ENCODE measurements around the gene LRRFIP2.
"Not testable (repeated sequence)": the region's sequence is repeated elsewhere in the genome, so short reads cannot be mapped to it uniquely, and the experiment has no call there.

Gene LRRFIP2

DNA sequence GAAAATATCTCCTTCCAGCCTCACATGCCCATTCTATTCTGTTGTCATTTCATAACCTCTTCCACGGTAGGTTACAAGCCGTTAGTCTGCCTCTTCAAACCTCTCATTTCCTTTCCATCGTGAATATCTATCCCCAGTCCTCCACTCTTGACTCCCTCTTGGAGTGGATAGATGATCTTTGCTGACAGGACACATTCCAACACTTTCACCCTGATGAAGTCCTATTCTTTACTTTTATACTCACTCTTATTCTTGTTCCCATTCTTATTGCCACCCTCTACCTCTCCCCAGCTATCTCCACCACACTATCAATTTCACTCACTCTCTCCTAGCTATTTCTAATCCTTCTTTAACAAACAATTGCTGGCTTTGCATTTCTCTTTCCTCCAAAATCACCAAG, 34.2 kb upstream of the LRRFIP2 start:
- H3K4me1 ChIP-seq (ENCODE audit: control insufficient read depth, insufficient read depth, low read length); H3K9ac ChIP-seq (ENCODE audit: low read length); H3K9me3 ChIP-seq (ENCODE audit: control insufficient read depth, low read length); H3K4me3 ChIP-seq (ENCODE audit: low read length); H3K36me3 ChIP-seq (ENCODE audit: control insufficient read depth, insufficient read depth, low read length); H3K27me3 ChIP-seq (ENCODE audit: control insufficient read depth, insufficient read depth, low read length): not testable (repeated sequence)

DNA sequence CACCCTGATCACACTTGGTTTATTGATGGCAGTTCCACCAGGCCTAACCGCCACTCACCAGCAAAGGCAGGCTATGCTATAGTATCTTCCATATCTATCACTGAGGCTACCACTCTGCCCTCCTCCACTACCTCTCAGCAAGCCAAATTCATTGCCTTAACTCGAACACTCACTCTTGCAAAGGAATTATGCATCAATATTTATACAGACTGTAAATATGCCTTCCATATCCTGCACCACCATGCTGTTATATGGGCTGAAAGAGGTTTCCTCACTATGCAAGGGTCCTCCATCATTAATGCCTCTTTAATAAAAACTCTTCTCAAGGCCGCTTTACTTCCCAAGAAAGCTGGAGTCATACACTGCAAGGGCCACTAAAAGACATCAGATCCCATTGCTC, 33.6 kb upstream of the LRRFIP2 start:
- not testable (repeated sequence) for H3K4me1 ChIP-seq (ENCODE audit: control insufficient read depth, insufficient read depth, low read length); H3K36me3 ChIP-seq (ENCODE audit: control insufficient read depth, insufficient read depth, low read length); H3K9ac ChIP-seq (ENCODE audit: low read length)

DNA sequence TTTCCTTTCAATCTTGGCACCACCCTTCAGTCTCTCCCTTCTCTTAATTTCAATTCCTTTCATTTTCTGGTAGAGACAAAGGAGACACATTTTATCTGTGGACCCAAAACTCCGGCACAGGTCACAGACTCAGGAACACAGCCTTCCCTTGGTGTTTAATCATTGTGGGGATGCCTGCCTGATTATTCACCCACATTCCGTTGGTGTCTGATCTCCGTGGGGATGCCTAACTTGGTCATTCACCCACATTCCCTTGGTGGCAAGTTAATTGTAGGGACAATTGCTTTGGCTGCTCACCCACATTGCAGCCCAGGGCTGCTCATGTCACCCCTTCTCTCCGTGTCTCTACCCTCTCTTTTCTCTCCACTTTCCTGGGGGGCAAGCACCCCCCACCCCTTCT, 31.7 kb upstream of the LRRFIP2 start:
- H3K4me3 ChIP-seq (ENCODE audit: low read length); H3K9me3 ChIP-seq (ENCODE audit: control insufficient read depth, low read length); H3K27me3 ChIP-seq (ENCODE audit: control insufficient read depth, insufficient read depth, low read length); H3K4me1 ChIP-seq (ENCODE audit: control insufficient read depth, insufficient read depth, low read length); H3K9ac ChIP-seq (ENCODE audit: low read length); H3K36me3 ChIP-seq (ENCODE audit: control insufficient read depth, insufficient read depth, low read length): not testable (repeated sequence)

More for the DNA sequence above, 33.6 kb upstream of the LRRFIP2 start:
- H3K4me3 ChIP-seq (ENCODE audit: low read length); H3K27me3 ChIP-seq (ENCODE audit: control insufficient read depth, insufficient read depth, low read length); H3K9me3 ChIP-seq (ENCODE audit: control insufficient read depth, low read length): not testable (repeated sequence)

DNA sequence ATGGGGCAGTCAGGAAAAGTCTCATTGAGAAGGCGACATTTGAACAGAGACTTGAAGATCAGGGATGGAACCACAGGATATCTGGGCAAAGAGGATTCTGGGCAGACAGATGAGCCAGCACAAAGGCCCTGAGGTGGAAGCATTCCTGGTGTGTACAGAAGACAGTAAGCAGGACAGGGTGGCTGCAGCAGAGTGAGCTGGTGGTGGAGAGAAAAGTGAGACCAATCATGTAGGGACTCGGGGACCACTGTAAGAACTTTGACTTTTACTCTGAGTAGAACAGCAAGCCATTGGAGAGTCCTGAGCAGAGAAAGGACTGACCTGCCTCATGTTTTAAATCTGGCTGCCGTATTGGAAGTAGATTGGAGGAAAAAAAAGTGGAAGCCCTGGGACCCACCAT, 29.9 kb upstream of the LRRFIP2 start:
- no peaks in the 10 kb centered on the region for H3K9me3 ChIP-seq (ENCODE audit: control insufficient read depth, low read length)
- no peaks in the 10 kb centered on the region for H3K27me3 ChIP-seq (ENCODE audit: control insufficient read depth, insufficient read depth, low read length)
- H3K9ac ChIP-seq (ENCODE audit: low read length), result no peak overlapping the region
- H3K4me1 ChIP-seq (ENCODE audit: control insufficient read depth, insufficient read depth, low read length), result no peaks in the 10 kb centered on the region
- H3K36me3 ChIP-seq (ENCODE audit: control insufficient read depth, insufficient read depth, low read length), result no peaks in the 10 kb centered on the region
- H3K4me3 ChIP-seq (ENCODE audit: low read length), result no peak overlapping the region

DNA sequence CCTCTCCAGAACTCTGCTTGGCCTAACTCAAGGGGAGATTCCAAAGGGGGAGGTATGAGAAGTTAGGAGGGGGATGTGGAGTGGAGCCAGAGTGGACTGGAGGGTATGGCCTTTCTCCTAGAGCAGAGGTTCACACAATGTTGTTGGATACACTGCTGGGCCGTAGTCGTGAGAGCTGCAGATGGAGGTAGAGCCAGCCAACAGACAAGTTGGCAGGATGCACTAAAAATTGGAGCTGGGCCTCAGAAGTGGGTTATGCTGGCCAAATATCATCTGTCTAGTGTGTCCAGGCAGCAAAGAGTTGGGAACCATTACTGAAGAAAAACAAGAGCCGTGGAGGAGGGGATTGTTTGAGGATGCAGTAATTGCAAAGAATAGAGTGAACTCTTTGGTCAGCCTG, 27.7 kb upstream of the LRRFIP2 start:
- Histone ChIP-seq H3K4me1 (ENCODE audit: control insufficient read depth, insufficient read depth, low read length) (no peaks in the 10 kb centered on the region), H3K9ac (ENCODE audit: low read length) (no peak overlapping the region), H3K36me3 (ENCODE audit: control insufficient read depth, insufficient read depth, low read length) (no peaks in the 10 kb centered on the region), H3K9me3 (ENCODE audit: control insufficient read depth, low read length) (no peaks in the 10 kb centered on the region), H3K27me3 (ENCODE audit: control insufficient read depth, insufficient read depth, low read length) (no peaks in the 10 kb centered on the region), H3K4me3 (ENCODE audit: low read length) (no peak overlapping the region)

DNA sequence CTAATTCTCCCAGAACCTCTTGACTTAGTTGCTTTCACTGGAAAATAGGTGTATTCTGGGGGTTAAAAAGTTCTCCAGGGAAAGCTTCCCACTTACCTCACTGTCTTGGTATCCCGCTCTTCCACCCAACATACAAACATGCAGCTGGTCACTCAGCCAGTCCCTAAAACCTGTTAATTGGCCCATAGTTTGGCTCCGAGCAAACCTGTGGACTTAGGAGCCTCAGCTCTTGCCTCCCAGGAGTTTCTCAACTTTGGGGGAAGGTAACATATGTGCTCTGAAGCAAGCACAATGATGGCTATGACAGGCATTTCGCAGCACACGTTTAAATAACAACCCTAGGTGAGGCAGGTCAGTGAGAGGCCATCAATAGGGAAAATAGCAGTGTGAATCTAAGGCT, 25.8 kb upstream of the LRRFIP2 start:
- H3K27me3 ChIP-seq (ENCODE audit: control insufficient read depth, insufficient read depth, low read length), result no peaks in the 10 kb centered on the region
- no peak overlapping the region for H3K9ac ChIP-seq (ENCODE audit: low read length)
- H3K9me3 ChIP-seq (ENCODE audit: control insufficient read depth, low read length), result no peaks in the 10 kb centered on the region
- H3K4me1 ChIP-seq (ENCODE audit: control insufficient read depth, insufficient read depth, low read length), result no peaks in the 10 kb centered on the region
- no peaks in the 10 kb centered on the region for H3K36me3 ChIP-seq (ENCODE audit: control insufficient read depth, insufficient read depth, low read length)
- H3K4me3 ChIP-seq (ENCODE audit: low read length), result no peak overlapping the region

DNA sequence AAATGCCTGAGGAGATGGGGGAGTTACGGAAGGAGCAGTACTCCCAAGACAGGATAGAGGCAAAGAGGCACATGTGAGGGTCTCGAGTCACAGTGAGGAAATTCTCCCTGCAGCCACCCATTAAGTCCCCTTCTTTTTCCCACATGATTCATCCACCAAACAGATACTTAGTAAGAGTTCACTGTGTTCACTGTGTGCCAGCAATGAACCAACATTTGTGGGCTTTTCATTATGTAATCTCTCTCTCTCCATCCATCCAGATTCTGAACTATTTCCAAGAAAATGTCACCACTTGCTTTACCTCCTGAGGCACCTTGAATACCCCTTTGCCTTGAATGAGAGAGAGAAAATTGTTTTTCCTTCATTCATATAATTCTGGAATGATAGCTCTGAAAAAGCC, 24.6 kb upstream of the LRRFIP2 start:
- no peaks in the 10 kb centered on the region for H3K4me1 ChIP-seq (ENCODE audit: control insufficient read depth, insufficient read depth, low read length)
- H3K4me3 ChIP-seq (ENCODE audit: low read length), result no peak overlapping the region
- no peaks in the 10 kb centered on the region for H3K27me3 ChIP-seq (ENCODE audit: control insufficient read depth, insufficient read depth, low read length)
- no peak overlapping the region for H3K9ac ChIP-seq (ENCODE audit: low read length)
- H3K9me3 ChIP-seq (ENCODE audit: control insufficient read depth, low read length), result no peaks in the 10 kb centered on the region
- H3K36me3 ChIP-seq (ENCODE audit: control insufficient read depth, insufficient read depth, low read length), result no peaks in the 10 kb centered on the region

DNA sequence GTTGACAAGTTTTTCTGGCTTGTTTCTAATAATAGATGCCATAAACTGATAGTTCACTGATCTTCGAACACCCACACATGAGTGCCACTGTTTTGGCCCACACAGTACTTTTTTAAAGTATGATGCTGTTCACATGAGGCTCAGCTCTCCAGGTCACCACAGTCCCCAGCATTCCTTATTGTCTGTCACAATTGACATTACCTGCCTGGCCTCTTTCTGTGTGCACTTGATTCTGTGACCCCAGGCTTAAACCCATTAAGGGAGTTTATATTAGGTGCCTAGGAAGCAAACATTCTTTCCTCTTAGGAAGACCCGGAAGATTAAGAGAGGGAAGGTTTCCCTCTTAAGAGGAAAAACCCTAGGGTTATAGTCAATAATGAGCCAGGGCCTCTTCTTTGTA, 24.2 kb upstream of the LRRFIP2 start:
- Histone ChIP-seq H3K4me1 (ENCODE audit: control insufficient read depth, insufficient read depth, low read length) (no peaks in the 10 kb centered on the region), H3K4me3 (ENCODE audit: low read length) (no peak overlapping the region), H3K9ac (ENCODE audit: low read length) (no peak overlapping the region), H3K36me3 (ENCODE audit: control insufficient read depth, insufficient read depth, low read length) (no peaks in the 10 kb centered on the region), H3K27me3 (ENCODE audit: control insufficient read depth, insufficient read depth, low read length) (no peaks in the 10 kb centered on the region), H3K9me3 (ENCODE audit: control insufficient read depth, low read length) (no peaks in the 10 kb centered on the region)

DNA sequence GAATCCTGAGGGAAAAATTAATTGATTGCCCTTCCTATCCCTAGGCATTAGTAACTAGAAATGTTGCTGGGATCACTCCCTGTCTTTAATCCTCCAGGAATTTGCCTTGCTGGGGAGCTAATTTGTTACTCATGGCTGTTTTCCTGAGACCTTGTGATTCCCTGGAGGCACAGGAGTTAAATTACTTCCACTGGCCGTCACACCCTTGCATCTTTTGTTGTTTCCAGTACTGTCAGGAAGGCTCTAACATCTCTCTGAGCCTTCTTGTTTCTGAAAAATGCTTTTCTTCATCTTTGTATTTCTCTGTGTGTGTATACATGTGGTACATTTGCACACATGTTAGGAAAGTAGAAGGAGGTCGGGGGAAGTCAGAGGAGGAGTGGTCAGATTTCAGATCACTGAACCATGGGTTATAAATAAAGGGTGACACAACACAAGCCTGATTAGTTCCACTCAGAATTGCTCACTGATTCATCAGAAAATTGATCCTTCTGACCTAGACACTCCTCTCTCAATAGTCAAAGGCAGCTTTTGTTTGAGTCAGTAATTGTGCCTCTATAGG, 23.5 kb upstream of the LRRFIP2 start:
- no peak overlapping the region for H3K4me3 ChIP-seq (ENCODE audit: low read length)
- H3K9ac ChIP-seq (ENCODE audit: low read length), result no peak overlapping the region
- no peaks in the 10 kb centered on the region for H3K36me3 ChIP-seq (ENCODE audit: control insufficient read depth, insufficient read depth, low read length)
- H3K4me1 ChIP-seq (ENCODE audit: control insufficient read depth, insufficient read depth, low read length), result no peaks in the 10 kb centered on the region
- no peaks in the 10 kb centered on the region for H3K9me3 ChIP-seq (ENCODE audit: control insufficient read depth, low read length)
- no peaks in the 10 kb centered on the region for H3K27me3 ChIP-seq (ENCODE audit: control insufficient read depth, insufficient read depth, low read length)

DNA sequence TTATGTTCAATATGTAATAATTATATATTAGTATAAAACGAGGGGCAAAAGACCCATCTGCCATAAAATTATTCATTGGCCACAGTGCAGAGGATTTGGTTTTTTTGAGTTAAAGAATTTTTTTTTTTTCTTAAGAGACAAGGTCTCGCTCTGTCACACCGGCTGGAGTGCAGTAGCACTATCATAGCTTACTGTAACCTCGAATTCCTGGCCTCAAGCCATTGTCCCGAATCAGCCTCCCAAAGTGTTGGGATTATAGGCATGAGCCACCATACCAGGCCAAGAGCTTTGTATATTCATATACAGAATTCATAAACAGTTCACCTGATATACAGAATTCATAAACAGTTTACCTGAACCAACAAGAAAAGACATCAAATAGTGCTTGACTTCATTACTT, 20.2 kb upstream of the LRRFIP2 start:
- Histone ChIP-seq H3K9ac (ENCODE audit: low read length) (no peak overlapping the region), H3K27me3 (ENCODE audit: control insufficient read depth, insufficient read depth, low read length) (no peaks in the 10 kb centered on the region), H3K36me3 (ENCODE audit: control insufficient read depth, insufficient read depth, low read length) (no peaks in the 10 kb centered on the region), H3K4me1 (ENCODE audit: control insufficient read depth, insufficient read depth, low read length) (no peaks in the 10 kb centered on the region), H3K4me3 (ENCODE audit: low read length) (no peak overlapping the region), H3K9me3 (ENCODE audit: control insufficient read depth, low read length) (no peaks in the 10 kb centered on the region)

DNA sequence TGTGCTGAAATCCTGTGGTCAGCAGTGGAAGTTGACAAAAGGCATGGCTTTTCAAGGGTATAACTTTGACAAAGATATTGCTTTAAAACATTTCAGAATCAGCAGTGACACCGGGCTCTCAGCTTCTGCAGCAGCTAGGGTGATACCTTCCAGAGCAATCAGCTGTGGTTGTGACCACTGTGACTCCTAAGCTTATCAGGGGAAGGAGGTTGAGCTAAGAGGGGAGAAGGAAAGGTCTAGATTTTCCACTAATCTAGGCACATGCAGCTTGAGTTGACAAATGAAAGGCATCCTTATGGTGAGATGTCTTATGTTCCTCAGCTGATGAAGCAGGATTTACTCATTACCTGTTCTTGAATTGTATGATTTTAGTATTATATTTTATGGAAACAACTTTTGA, 16.3 kb upstream of the LRRFIP2 start:
- H3K4me1 ChIP-seq (ENCODE audit: control insufficient read depth, insufficient read depth, low read length), result no peaks in the 10 kb centered on the region
- no peaks in the 10 kb centered on the region for H3K36me3 ChIP-seq (ENCODE audit: control insufficient read depth, insufficient read depth, low read length)
- no peak overlapping the region for H3K4me3 ChIP-seq (ENCODE audit: low read length)
- H3K27me3 ChIP-seq (ENCODE audit: control insufficient read depth, insufficient read depth, low read length), result no peaks in the 10 kb centered on the region
- H3K9me3 ChIP-seq (ENCODE audit: control insufficient read depth, low read length), result no peaks in the 10 kb centered on the region
- H3K9ac ChIP-seq (ENCODE audit: low read length), result no peak overlapping the region

DNA sequence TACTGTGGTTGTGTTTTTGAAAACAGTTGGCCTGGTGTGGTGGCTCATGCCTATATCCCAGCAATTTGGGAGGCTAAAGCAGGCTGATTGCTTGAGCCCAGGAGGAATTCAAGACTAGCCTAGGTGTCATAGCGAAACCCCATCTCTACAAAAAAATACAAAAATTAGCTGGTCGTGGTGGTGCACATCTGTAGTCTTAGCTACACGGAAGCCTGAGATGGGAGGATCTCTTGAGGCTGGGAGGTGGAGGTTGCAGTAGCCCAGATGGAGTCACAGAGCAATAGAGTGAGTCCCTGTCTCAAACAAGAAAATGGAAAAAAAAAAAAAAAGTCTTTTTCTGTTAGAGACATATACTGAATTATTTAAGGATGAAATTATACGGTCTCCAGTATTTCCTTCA, 14.7 kb upstream of the LRRFIP2 start:
- Histone ChIP-seq H3K9ac (ENCODE audit: low read length) (no peak overlapping the region), H3K36me3 (ENCODE audit: control insufficient read depth, insufficient read depth, low read length) (no peaks in the 10 kb centered on the region), H3K27me3 (ENCODE audit: control insufficient read depth, insufficient read depth, low read length) (no peaks in the 10 kb centered on the region), H3K4me1 (ENCODE audit: control insufficient read depth, insufficient read depth, low read length) (no peaks in the 10 kb centered on the region), H3K4me3 (ENCODE audit: low read length) (no peak overlapping the region), H3K9me3 (ENCODE audit: control insufficient read depth, low read length) (no peaks in the 10 kb centered on the region)

DNA sequence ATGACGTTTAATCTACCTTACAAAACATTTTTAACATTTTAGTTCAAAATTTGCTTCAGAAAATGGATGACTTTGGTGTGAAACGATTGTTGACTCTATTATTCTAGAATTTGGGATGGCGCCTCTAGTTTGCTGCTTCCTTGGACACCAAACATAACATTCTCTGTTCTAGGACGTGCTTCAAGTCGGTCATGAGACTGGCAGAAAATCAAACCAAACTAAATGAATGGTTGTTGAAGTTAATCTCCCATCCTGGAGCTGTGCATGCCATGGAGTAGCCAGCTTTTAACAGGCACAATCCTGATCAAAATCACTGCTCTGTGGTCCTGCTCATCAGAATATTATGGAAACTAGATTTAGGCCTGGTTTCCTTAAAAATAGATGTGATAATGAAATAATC, 9.6 kb upstream of the LRRFIP2 start:
- Histone ChIP-seq H3K9ac (ENCODE audit: low read length) (no peak overlapping the region), H3K4me1 (ENCODE audit: control insufficient read depth, insufficient read depth, low read length) (no peaks in the 10 kb centered on the region)

More for the DNA sequence above, 9.6 kb upstream of the LRRFIP2 start:
- no peaks in the 10 kb centered on the region for H3K27me3 ChIP-seq (ENCODE audit: control insufficient read depth, insufficient read depth, low read length)
- no peaks in the 10 kb centered on the region for H3K36me3 ChIP-seq (ENCODE audit: control insufficient read depth, insufficient read depth, low read length)
- no peaks in the 10 kb centered on the region for H3K9me3 ChIP-seq (ENCODE audit: control insufficient read depth, low read length)
- no peak overlapping the region for H3K4me3 ChIP-seq (ENCODE audit: low read length)
